A673 (cell line): ENCODE data around the gene PON1. TPM values are rescaled to one million over a fixed set of nuclear protein-coding genes. Genes with fewer than 3 reads are reported as not detected.

Source experiments
- BruUV-seq: library from RNA; stranded (reverse); fragments of 400-500 nt; replicated peaks from 2 replicates; lab custom pipeline; 2021; lab: Mats Ljungman, UMichigan
- CTCF ChIA-PET: fragments of 300-600 bp; sonication (Branson Sonifier 250); formaldehyde crosslinking; loops from one replicate; lab custom pipeline; 2022; ENCODE audit warnings: antibody characterized with exemption; lab: Charles Lee
- POLR2A ChIA-PET: fragments of 300-600 bp; sonication (Branson Sonifier 250); formaldehyde crosslinking; loops from one replicate; lab custom pipeline; 2022; ENCODE audit warnings: antibody characterized with exemption; ENCODE audit not compliant: low non-redundant PET; lab: Charles Lee
- DNase-seq: peaks from one replicate; pipeline ENCODE4 v3.0.0-alpha.2; 2015; ENCODE audit warnings: low spot score
- H3K27ac ChIP-seq: fragments of 200-600 bp; sonication (generic); 2 replicates; pipeline ENCODE4 v1.5.1; 2016; ENCODE audit warnings: mixed run types, low read depth, mild to moderate bottlenecking, mixed read lengths, antibody characterized with exemption, low read length; ENCODE audit not compliant: poor library complexity, severe bottlenecking
- H3K27me3 ChIP-seq: fragments of 200-600 bp; sonication (generic); replicated peaks from 2 replicates; pipeline ENCODE4 v1.6.1; 2017; ENCODE audit warnings: mixed run types, low read depth, mild to moderate bottlenecking, mixed read lengths, antibody characterized with exemption, low read length; ENCODE audit not compliant: insufficient read depth, poor library complexity
- H3K36me3 ChIP-seq: fragments of 200-600 bp; sonication (generic); 2 replicates; pipeline ENCODE4 v1.6.1; 2016; ENCODE audit warnings: mixed run types, mild to moderate bottlenecking, mixed read lengths, antibody characterized with exemption, low read length; ENCODE audit not compliant: insufficient read depth, poor library complexity, severe bottlenecking
- H3K4me1 ChIP-seq: fragments of 200-600 bp; sonication (generic); 2 replicates; pipeline ENCODE4 v1.6.1; 2017; ENCODE audit warnings: mixed run types, mild to moderate bottlenecking, mixed read lengths, antibody characterized with exemption, low read length; ENCODE audit not compliant: insufficient read depth, poor library complexity, severe bottlenecking
- H3K4me3 ChIP-seq: fragments of 200-600 bp; sonication (generic); 2 replicates; pipeline ENCODE4 v1.5.1; 2016; ENCODE audit warnings: low read depth, mixed run types, mild to moderate bottlenecking, mixed read lengths, low read length; ENCODE audit not compliant: poor library complexity, severe bottlenecking
- H3K9me3 ChIP-seq: fragments of 200-600 bp; sonication (generic); 2 replicates; pipeline ENCODE4 v1.6.1; 2016; ENCODE audit warnings: mixed run types, low read depth, mild to moderate bottlenecking, mixed read lengths, antibody characterized with exemption, low read length; ENCODE audit not compliant: poor library complexity, severe bottlenecking
- CTCF ChIP-seq: fragments of 300-800, 200-600 bp; sonication (generic); conservative IDR thresholded peaks from 2 replicates; pipeline ENCODE4 v1.5.1; 2017; ENCODE audit warnings: low read depth, mild to moderate bottlenecking, antibody characterized with exemption, low read length, moderate library complexity, mixed read lengths
- EZH2 ChIP-seq: fragments of 200-600 bp; sonication (generic); IDR thresholded peaks from 2 replicates; pipeline ENCODE4 v1.6.1; 2017; ENCODE audit warnings: borderline replicate concordance, low read depth, mild to moderate bottlenecking, mixed read lengths, antibody characterized with exemption, low read length; ENCODE audit not compliant: poor library complexity, severe bottlenecking
- intact Hi-C: fragments of 100-400 bp; cut with micrococcal nuclease; formaldehyde crosslinking; loops from one replicate; pipeline ENCODE4 v1.10.0; 2022; ENCODE audit not compliant: unreplicated experiment
- total RNA-seq: library from RNA; stranded (reverse); gene quantifications from 2 replicates; pipeline ENCODE4 v1.2.3, GENCODE V29; 2021

PON1 gene
- total RNA-seq, 1 experiment from 2014 or later = not detected

- no TSS peak for BruUV-seq
- TF ChIP-seq CTCF (no peak), EZH2 (no peak)
- Histone ChIP-seq H3K9me3 (no peaks in the 10 kb centered on the region), H3K27ac (no peak overlapping the region), H3K36me3 (no peaks in the 10 kb centered on the region), H3K4me1 (no peaks in the 10 kb centered on the region), H3K27me3 (no peaks in the 10 kb centered on the region), H3K4me3 (no peak overlapping the region)
- POLR2A ChIA-PET = no interaction called here
- intact Hi-C loops = no loop called here
- CTCF ChIA-PET = interaction anchor here (0.7 kb wide), 1 partner anchor 431 kb away, joined by 3 read pairs; no protein-coding TSS in a partner anchor
- no peak for DNase-seq
Measured at GRCh38 chr7:95263785-95264362, 60.5 kb downstream of the PON1 start.

GRCh38 chr7:95262875-95263274, 61.5 kb downstream of the PON1 start:
- H3K27ac ChIP-seq = no peak overlapping the region
- POLR2A ChIA-PET = interaction anchor here (0.7 kb wide), 1 partner anchor 150 kb away, joined by 6 read pairs; no protein-coding TSS in a partner anchor
- no TSS peak for BruUV-seq

GRCh38 chr7:95261895-95262415, 62.4 kb downstream of the PON1 start:
- H3K36me3 ChIP-seq = no peaks in the 10 kb centered on the region
- H3K9me3 ChIP-seq = no peaks in the 10 kb centered on the region
- H3K4me1 ChIP-seq = no peaks in the 10 kb centered on the region
- TF ChIP-seq EZH2 (no peak), CTCF (no peak)
- intact Hi-C loops = no loop called here
- CTCF ChIA-PET = no interaction called here
- no peak overlapping the region for H3K27ac ChIP-seq
- no TSS peak for BruUV-seq
- POLR2A ChIA-PET = no interaction called here
- DNase-seq = no peak
- no peak overlapping the region for H3K4me3 ChIP-seq
- H3K27me3 ChIP-seq = no peaks in the 10 kb centered on the region

More at GRCh38 chr7:95262875-95263274, 61.5 kb downstream of the PON1 start:
- H3K27me3 ChIP-seq = no peaks in the 10 kb centered on the region
- no peak for DNase-seq
- no peak overlapping the region for H3K4me3 ChIP-seq
- intact Hi-C loops = no loop called here
- CTCF ChIA-PET = no interaction called here
- H3K36me3 ChIP-seq = no peaks in the 10 kb centered on the region
- no peak for TF ChIP-seq EZH2
- H3K4me1 ChIP-seq = no peaks in the 10 kb centered on the region
- H3K9me3 ChIP-seq = no peaks in the 10 kb centered on the region

- POLR2A ChIA-PET = no interaction called here
Measured at GRCh38 chr7:95255691-95256090, 68.6 kb downstream of the PON1 start.

More at GRCh38 chr7:95255691-95256090, 68.6 kb downstream of the PON1 start:
- TF ChIP-seq CTCF = no peak
- TF ChIP-seq EZH2 = no peak
- no peaks in the 10 kb centered on the region for H3K27me3 ChIP-seq
- no peak overlapping the region for H3K27ac ChIP-seq
- intact Hi-C loops = no loop called here
- H3K36me3 ChIP-seq = no peaks in the 10 kb centered on the region
- no peaks in the 10 kb centered on the region for H3K4me1 ChIP-seq
- no peak overlapping the region for H3K4me3 ChIP-seq
- no peaks in the 10 kb centered on the region for H3K9me3 ChIP-seq
- BruUV-seq = no TSS peak
- CTCF ChIA-PET = no interaction called here
- DNase-seq = no peak
